ENCODE measurements around the gene DNAJC12.
"Not testable (repeated sequence)": the region's sequence is repeated elsewhere in the genome, so short reads cannot be mapped to it uniquely, and the experiment has no call there.

Gene DNAJC12

GRCh38 chr10:67843284-67843683, 5.3 kb upstream of the DNAJC12 start:
- Histone ChIP-seq H3K4me3 (no peak overlapping the region), H3K27ac (no peak overlapping the region)

GRCh38 chr10:67841737-67842136, 3.7 kb upstream of the DNAJC12 start:
- Histone ChIP-seq H3K4me3 (no peak overlapping the region), H3K27ac (no peak overlapping the region)

GRCh38 chr10:67839951-67840350, 2.0 kb upstream of the DNAJC12 start:
- no peak overlapping the region for H3K27ac ChIP-seq

GRCh38 chr10:67839511-67839910, 1.5 kb upstream of the DNAJC12 start:
- not testable (repeated sequence) for H3K27ac ChIP-seq, H3K4me3 ChIP-seq

More at GRCh38 chr10:67839951-67840350, 2.0 kb upstream of the DNAJC12 start:
- no peak overlapping the region for H3K4me3 ChIP-seq

- H3K27ac ChIP-seq, result no peak overlapping the region
- H3K4me3 ChIP-seq, result no peak overlapping the region
These were observed 1.0 kb downstream of the DNAJC12 start for GRCh38 chr10:67836972-67837371.

- Histone ChIP-seq H3K4me3 (no peak overlapping the region), H3K27ac (no peak overlapping the region)
These were observed 1.5 kb downstream of the DNAJC12 start for GRCh38 chr10:67836488-67836887.

- H3K4me3 ChIP-seq, H3K27ac ChIP-seq: not testable (repeated sequence)
These were observed 2.2 kb downstream of the DNAJC12 start for GRCh38 chr10:67835541-67836394.

GRCh38 chr10:67834375-67834774, 3.6 kb downstream of the DNAJC12 start:
- Histone ChIP-seq H3K27ac (no peak overlapping the region), H3K4me3 (no peak overlapping the region)

- H3K4me3 ChIP-seq, result no peak overlapping the region
- no peak overlapping the region for H3K27ac ChIP-seq
These were observed 10.2 kb downstream of the DNAJC12 start for GRCh38 chr10:67827811-67828210.

- no peak overlapping the region for H3K27ac ChIP-seq
- H3K4me3 ChIP-seq, result no peak overlapping the region
These were observed 18.2 kb downstream of the DNAJC12 start for GRCh38 chr10:67819768-67820204.

GRCh38 chr10:67818323-67818722, 19.7 kb downstream of the DNAJC12 start:
- H3K27ac ChIP-seq, result no peak overlapping the region
- no peak overlapping the region for H3K4me3 ChIP-seq

GRCh38 chr10:67816719-67817118, 21.3 kb downstream of the DNAJC12 start:
- Histone ChIP-seq H3K27ac (no peak overlapping the region), H3K4me3 (no peak overlapping the region)

GRCh38 chr10:67815571-67816059, 22.4 kb downstream of the DNAJC12 start:
- H3K4me3 ChIP-seq, result no peak overlapping the region
- H3K27ac ChIP-seq, result no peak overlapping the region

- Histone ChIP-seq H3K27ac (no peak overlapping the region), H3K4me3 (no peak overlapping the region)
These were observed 26.0 kb downstream of the DNAJC12 start for GRCh38 chr10:67812007-67812406.

GRCh38 chr10:67809107-67809506, 28.9 kb downstream of the DNAJC12 start:
- Histone ChIP-seq H3K4me3 (no peak overlapping the region), H3K27ac (no peak overlapping the region)

GRCh38 chr10:67808704-67809103, 29.3 kb downstream of the DNAJC12 start:
- H3K27ac ChIP-seq, result no peak overlapping the region
- H3K4me3 ChIP-seq, result no peak overlapping the region

GRCh38 chr10:67807855-67808456, 30.0 kb downstream of the DNAJC12 start:
- no peak overlapping the region for H3K4me3 ChIP-seq
- H3K27ac ChIP-seq, result no peak overlapping the region

GRCh38 chr10:67804395-67804678, 33.7 kb downstream of the DNAJC12 start:
- no peak overlapping the region for H3K4me3 ChIP-seq
- no peak overlapping the region for H3K27ac ChIP-seq

GRCh38 chr10:67803588-67804394, 34.2 kb downstream of the DNAJC12 start:
- H3K4me3 ChIP-seq, result no peak overlapping the region
- H3K27ac ChIP-seq, result no peak overlapping the region

- no peak overlapping the region for H3K27ac ChIP-seq
These were observed 35.0 kb downstream of the DNAJC12 start for GRCh38 chr10:67802767-67803538.

More at GRCh38 chr10:67802767-67803538, 35.0 kb downstream of the DNAJC12 start:
- H3K4me3 ChIP-seq, result no peak overlapping the region

Data from skin epidermis (tissue), 12 donors.